PFSK-1 (cell line): ENCODE data around the gene STXBP1.

Experiments used
- FOXP2 ChIP-seq: optimal IDR thresholded peaks from 2 replicates; pipeline ENCODE3; 2011; ENCODE audit warnings: borderline replicate concordance, control low read depth, inconsistent platforms; ENCODE audit not compliant: insufficient read depth; ENCODE audit errors: extremely low read length, extremely low read depth
- POLR2AphosphoS5 ChIP-seq: IDR thresholded peaks from 2 replicates; pipeline ENCODE4 v1.6.1; 2012; ENCODE audit warnings: low read depth, mild to moderate bottlenecking, control low read depth, low read length, moderate library complexity
- TAF1 ChIP-seq: IDR thresholded peaks from 2 replicates; pipeline ENCODE4 v1.6.1; 2012; ENCODE audit warnings: low read length, control low read depth, borderline replicate concordance; ENCODE audit not compliant: insufficient read depth
- TF ChIP-seq, protein P1 (sequence below), 2 experiments: IDR thresholded peaks; 2 replicates each; pipeline versions ENCODE4 v1.6.1 to v1.8.0; 2011 to 2012; ENCODE audit warnings: low read depth in 2 of 2, low read length in 2 of 2, control low read depth in 1 of 2, inconsistent platforms in 1 of 2, mild to moderate bottlenecking in 1 of 2, moderate library complexity in 1 of 2; ENCODE audit not compliant: insufficient read depth in 1 of 2

- TF ChIP-seq POLR2AphosphoS5: no peak
- TF ChIP-seq TAF1: no peak
- TF ChIP-seq, protein P1, sequence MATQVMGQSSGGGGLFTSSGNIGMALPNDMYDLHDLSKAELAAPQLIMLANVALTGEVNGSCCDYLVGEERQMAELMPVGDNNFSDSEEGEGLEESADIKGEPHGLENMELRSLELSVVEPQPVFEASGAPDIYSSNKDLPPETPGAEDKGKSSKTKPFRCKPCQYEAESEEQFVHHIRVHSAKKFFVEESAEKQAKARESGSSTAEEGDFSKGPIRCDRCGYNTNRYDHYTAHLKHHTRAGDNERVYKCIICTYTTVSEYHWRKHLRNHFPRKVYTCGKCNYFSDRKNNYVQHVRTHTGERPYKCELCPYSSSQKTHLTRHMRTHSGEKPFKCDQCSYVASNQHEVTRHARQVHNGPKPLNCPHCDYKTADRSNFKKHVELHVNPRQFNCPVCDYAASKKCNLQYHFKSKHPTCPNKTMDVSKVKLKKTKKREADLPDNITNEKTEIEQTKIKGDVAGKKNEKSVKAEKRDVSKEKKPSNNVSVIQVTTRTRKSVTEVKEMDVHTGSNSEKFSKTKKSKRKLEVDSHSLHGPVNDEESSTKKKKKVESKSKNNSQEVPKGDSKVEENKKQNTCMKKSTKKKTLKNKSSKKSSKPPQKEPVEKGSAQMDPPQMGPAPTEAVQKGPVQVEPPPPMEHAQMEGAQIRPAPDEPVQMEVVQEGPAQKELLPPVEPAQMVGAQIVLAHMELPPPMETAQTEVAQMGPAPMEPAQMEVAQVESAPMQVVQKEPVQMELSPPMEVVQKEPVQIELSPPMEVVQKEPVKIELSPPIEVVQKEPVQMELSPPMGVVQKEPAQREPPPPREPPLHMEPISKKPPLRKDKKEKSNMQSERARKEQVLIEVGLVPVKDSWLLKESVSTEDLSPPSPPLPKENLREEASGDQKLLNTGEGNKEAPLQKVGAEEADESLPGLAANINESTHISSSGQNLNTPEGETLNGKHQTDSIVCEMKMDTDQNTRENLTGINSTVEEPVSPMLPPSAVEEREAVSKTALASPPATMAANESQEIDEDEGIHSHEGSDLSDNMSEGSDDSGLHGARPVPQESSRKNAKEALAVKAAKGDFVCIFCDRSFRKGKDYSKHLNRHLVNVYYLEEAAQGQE (IDR thresholded peaks at IDR 0.05; ENCODE audit: insufficient read depth in 1 of 2, low read depth in 2 of 2, low read length in 2 of 2): no peak
- TF ChIP-seq FOXP2: no peak
These were observed 984 bp downstream of the STXBP1 start for GRCh38 chr9:127612939-127613582.
